Retinal pigment epithelial cell (primary cell): ENCODE data around the gene TERB2.
"Not testable (repeated sequence)": the region's sequence is repeated elsewhere in the genome, so short reads cannot be mapped to it uniquely, and the experiment has no call there.

Experiments
- DNase-seq: peaks from one replicate; pipeline ENCODE4 v3.0.0-alpha.2; 2010; ENCODE audit warnings: low read depth
- H3K4me3 ChIP-seq: 2 replicates; pipeline ENCODE4 v1.5.1; 2011; ENCODE audit warnings: mild to moderate bottlenecking, low read length, control low read depth, moderate library complexity
- CTCF ChIP-seq: conservative IDR thresholded peaks from 2 replicates; pipeline ENCODE4 v1.5.1; 2011; ENCODE audit warnings: low read depth, low read length, control low read depth, inconsistent platforms

Gene TERB2

DNA sequence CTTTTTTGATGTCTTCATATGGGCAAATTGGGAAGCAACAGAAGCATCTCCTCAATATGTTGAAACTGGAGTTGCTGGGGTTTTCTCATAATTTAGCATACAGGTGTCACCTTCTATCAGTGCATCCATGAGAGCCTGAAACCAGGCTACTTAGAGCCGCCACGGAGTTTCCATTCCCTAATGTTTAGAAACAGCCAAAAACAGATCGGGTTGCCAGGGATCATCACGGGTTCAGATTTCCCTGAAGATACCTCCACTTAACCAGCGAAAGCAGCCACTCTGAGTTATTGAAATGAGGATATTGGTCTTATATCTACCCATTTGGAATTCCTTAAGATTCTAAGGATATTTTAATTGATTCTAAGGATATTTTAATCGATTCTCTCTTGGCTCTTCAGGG lies 14.5 kb downstream of the TERB2 start:
- H3K4me3 ChIP-seq = no peak overlapping the region
- DNase-seq = no peak
- TF ChIP-seq CTCF = no peak

DNA sequence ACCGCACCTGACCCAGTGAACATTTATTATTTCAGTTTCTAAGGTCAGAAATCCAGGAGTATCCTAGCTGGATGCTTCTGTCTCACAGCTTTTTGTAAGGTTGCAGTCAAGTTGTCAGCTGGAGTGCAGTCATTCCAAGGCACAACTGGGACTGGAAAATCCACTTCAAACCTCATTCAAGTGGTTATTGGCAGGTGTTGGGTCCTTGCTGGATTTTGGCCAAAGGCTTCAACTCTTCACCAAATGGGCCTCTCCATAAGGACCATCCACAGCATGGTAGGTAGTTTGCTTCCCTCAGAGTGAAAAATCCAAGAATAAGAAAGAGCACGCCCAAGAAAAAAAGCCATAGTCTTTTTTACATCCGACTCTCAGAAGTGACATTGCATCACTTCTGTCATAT lies 19.7 kb downstream of the TERB2 start:
- not testable (repeated sequence) for DNase-seq

GRCh38 chr15:44977781-44978180 lies 21.3 kb downstream of the TERB2 start:
- H3K4me3 ChIP-seq, DNase-seq: not testable (repeated sequence)

More for the DNA sequence above, 19.7 kb downstream of the TERB2 start:
- not testable (repeated sequence) for H3K4me3 ChIP-seq

DNA sequence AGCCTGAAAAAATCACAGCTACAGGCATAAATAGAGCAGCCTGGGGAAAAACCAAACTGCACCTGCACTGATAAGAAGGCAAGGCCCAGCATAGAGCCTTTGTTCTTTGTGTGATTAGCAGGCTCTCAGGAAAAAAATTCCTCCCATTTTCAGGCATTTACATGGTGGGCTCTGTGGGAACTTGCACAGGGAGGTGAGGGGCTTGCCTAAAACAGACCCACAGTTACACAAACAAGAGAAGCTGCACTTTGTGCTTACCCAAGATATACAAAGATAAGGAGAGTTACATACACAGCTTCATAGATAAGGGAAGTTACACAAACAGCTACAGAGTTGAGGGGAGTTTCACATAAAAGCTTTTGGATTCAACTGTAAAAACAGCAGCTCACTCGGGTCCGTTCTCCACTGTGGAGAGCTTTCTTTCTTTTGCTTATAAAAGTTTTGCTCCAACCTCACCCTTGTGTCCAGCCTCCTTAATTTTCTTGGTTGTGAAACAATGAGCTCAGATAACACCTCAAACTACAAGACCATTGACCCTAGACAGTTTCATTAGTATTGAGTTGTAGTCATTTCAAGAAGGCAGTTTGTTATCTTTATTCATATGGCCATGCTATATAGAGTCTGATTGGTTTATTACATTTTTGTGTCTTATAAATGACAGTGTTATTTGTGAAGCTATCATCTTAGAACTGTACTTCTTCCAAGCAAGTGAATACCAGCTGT lies 23.3 kb downstream of the TERB2 start:
- not testable (repeated sequence) for DNase-seq, H3K4me3 ChIP-seq

- not testable (repeated sequence) for H3K4me3 ChIP-seq, DNase-seq
These were observed 27.7 kb downstream of the TERB2 start for GRCh38 chr15:44984144-44984543.

- not testable (repeated sequence) for H3K4me3 ChIP-seq, DNase-seq
These were observed 30.0 kb downstream of the TERB2 start for GRCh38 chr15:44986346-44987055.

- not testable (repeated sequence) for H3K4me3 ChIP-seq, DNase-seq
These were observed 31.2 kb downstream of the TERB2 start for GRCh38 chr15:44987711-44988110.

- not testable (repeated sequence) for H3K4me3 ChIP-seq, DNase-seq
These were observed 31.8 kb downstream of the TERB2 start for GRCh38 chr15:44988184-44988869.

GRCh38 chr15:44988870-44989219 lies 32.4 kb downstream of the TERB2 start:
- not testable (repeated sequence) for H3K4me3 ChIP-seq, DNase-seq

GRCh38 chr15:44997632-44998031 lies 41.1 kb downstream of the TERB2 start:
- not testable (repeated sequence) for H3K4me3 ChIP-seq, DNase-seq

- DNase-seq = no peak
- H3K4me3 ChIP-seq = no peak overlapping the region
- no peak for TF ChIP-seq CTCF
These were observed 42.6 kb downstream of the TERB2 start for GRCh38 chr15:44999105-44999504.

DNA sequence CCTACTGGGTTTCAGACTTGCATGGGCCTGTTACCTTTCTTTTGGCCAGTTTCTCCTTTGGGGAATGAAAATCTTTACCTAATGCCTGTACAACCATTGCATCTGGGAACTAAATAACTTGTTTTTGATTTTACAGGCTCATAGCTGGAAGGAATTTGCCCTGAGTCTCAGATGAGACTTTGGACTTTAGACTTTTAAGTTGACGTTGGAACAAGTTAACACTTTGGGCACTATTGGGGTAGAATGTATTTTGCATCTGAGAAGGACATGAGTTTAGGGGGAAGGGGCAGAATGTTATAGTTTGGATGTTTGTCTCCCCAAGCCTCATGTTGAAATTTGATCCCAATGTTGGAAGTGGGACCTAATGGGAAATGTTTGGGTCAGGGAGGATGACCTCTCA lies 44.7 kb downstream of the TERB2 start:
- H3K4me3 ChIP-seq, DNase-seq: not testable (repeated sequence)

- H3K4me3 ChIP-seq, DNase-seq: not testable (repeated sequence)
These were observed 47.4 kb downstream of the TERB2 start for GRCh38 chr15:45003731-45004410.

DNA sequence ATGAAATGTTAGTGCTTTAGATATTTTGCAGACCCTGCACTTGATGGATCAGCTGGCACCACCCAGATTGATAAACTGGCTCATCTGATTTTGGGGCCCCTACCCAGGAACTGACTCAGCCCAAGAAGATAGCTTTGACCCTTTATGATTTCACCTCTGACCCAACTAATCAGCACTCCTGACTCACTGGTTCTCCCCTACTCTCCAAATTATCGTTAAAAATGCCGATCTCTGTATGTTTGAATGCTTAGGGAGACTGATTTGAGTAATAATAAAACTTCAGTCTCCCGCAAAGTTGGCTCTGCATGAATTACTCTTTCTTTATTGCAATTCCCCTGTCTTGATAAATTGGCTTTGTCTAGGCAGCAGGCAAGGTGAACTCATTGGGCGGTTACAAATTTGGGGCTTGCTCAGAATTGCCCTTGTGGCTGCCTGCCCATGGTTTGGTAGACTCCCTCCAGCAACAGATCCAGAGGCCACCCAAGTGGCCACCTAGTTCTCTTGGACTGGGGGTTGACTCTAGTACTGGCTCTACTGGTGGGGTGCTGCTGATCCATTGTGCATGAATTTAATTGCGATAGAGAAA lies 48.2 kb downstream of the TERB2 start:
- DNase-seq = not testable (repeated sequence)

More for the DNA sequence above, 48.2 kb downstream of the TERB2 start:
- not testable (repeated sequence) for H3K4me3 ChIP-seq
